Lower leg skin (tissue), 3 donors: ENCODE data around the gene CSNK1A1L.

Experiments used
- POLR2A ChIP-seq, 2 donors: fragments of 450-650 bp; IDR thresholded peaks; one replicate each; pipeline ENCODE4 v1.6.1; 2016 to 2017; ENCODE audit warnings: antibody characterized with exemption in 2 of 2, mild to moderate bottlenecking in 1 of 2, moderate library complexity in 1 of 2
- TF ChIP-seq, protein P1 (sequence below), 3 donors: fragments of 450-650 bp; IDR thresholded peaks; one replicate each; pipeline ENCODE4 v1.5.1; 2016; ENCODE audit warnings: antibody characterized with exemption in 3 of 3, mild to moderate bottlenecking in 3 of 3, moderate library complexity in 2 of 3

DNA sequence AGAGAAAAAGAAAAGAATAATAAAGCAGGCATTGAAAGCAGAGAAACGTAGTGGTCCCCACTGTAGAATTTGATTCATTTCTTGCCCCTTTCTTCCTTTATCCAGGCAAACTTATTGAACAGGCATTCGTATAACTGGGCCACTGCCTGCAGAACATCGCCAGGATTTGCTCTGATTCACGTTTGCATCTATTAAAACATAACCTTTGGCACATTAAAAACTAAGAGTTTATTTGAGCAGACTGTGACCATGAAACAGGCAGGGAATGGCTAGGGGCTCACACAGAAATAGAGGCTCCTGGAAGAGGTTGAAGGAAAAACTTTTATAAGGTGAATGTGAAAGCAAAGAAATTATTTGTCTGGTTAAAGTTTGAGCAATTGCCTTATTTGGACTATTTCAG is 33.4 kb downstream of the CSNK1A1L start:
- TF ChIP-seq, protein P1, sequence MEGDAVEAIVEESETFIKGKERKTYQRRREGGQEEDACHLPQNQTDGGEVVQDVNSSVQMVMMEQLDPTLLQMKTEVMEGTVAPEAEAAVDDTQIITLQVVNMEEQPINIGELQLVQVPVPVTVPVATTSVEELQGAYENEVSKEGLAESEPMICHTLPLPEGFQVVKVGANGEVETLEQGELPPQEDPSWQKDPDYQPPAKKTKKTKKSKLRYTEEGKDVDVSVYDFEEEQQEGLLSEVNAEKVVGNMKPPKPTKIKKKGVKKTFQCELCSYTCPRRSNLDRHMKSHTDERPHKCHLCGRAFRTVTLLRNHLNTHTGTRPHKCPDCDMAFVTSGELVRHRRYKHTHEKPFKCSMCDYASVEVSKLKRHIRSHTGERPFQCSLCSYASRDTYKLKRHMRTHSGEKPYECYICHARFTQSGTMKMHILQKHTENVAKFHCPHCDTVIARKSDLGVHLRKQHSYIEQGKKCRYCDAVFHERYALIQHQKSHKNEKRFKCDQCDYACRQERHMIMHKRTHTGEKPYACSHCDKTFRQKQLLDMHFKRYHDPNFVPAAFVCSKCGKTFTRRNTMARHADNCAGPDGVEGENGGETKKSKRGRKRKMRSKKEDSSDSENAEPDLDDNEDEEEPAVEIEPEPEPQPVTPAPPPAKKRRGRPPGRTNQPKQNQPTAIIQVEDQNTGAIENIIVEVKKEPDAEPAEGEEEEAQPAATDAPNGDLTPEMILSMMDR (IDR thresholded peaks at IDR 0.05): no peak
- no peak for TF ChIP-seq POLR2A (IDR thresholded peaks at IDR 0.05)
